Measurements from ENCODE around the gene KBTBD3.

DNA sequence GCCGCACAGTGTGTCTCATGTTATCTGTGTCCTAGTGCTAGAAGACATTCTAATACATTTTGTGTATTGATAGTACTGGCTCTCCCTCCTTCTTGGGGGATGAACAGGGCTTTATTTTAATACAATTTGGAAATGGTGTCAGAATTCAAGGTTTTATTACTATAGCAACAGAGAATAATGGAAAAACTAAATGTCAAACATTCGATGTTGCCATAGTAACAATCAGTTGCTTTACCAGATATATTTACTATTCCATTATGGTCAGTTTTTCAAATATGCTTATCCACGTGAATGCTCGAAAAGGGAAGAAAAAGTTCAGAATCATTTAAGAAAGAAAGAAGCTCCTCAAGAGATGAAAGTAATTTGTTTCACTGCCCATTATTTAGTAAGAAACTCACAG is 46.5 kb downstream of the KBTBD3 start:
- TF ChIP-seq, protein P1, sequence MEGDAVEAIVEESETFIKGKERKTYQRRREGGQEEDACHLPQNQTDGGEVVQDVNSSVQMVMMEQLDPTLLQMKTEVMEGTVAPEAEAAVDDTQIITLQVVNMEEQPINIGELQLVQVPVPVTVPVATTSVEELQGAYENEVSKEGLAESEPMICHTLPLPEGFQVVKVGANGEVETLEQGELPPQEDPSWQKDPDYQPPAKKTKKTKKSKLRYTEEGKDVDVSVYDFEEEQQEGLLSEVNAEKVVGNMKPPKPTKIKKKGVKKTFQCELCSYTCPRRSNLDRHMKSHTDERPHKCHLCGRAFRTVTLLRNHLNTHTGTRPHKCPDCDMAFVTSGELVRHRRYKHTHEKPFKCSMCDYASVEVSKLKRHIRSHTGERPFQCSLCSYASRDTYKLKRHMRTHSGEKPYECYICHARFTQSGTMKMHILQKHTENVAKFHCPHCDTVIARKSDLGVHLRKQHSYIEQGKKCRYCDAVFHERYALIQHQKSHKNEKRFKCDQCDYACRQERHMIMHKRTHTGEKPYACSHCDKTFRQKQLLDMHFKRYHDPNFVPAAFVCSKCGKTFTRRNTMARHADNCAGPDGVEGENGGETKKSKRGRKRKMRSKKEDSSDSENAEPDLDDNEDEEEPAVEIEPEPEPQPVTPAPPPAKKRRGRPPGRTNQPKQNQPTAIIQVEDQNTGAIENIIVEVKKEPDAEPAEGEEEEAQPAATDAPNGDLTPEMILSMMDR (IDR thresholded peaks at IDR 0.05), result no peak
- TF ChIP-seq POLR2A (IDR thresholded peaks at IDR 0.05), result no peak
